NCI-H2227 (cell line): ENCODE results near the gene KIF26B.
A peak's percentile ranks its signal among the peaks of the same experiment; 100 is the strongest.

Source experiments
- DNase-seq: peaks from one replicate; lab custom pipeline; 2025; ENCODE audit not compliant: unreplicated experiment; lab: John Stamatoyannopoulos, UW

Gene KIF26B

GRCh38 chr1:245409341-245410195, 254.8 kb downstream of the KIF26B start:
- DNase-seq: no peak

GRCh38 chr1:245411245-245412036, 256.7 kb downstream of the KIF26B start:
- DNase-seq: no peak

- DNase-seq: peak; percentile 30
Measured at GRCh38 chr1:245412306-245412705, 257.5 kb downstream of the KIF26B start.

- no peak for DNase-seq
Measured at GRCh38 chr1:245416781-245417180, 262.0 kb downstream of the KIF26B start.

GRCh38 chr1:245418077-245418476, 263.3 kb downstream of the KIF26B start:
- DNase-seq: no peak

- peak; percentile 43 for DNase-seq
Measured at GRCh38 chr1:245419461-245419978, 264.7 kb downstream of the KIF26B start.

- no peak for DNase-seq
Measured at GRCh38 chr1:245419989-245420388, 265.2 kb downstream of the KIF26B start.

- DNase-seq: no peak
Measured at GRCh38 chr1:245420926-245421325, 266.1 kb downstream of the KIF26B start.

- no peak for DNase-seq
Measured at GRCh38 chr1:245428681-245429080, 273.9 kb downstream of the KIF26B start.

GRCh38 chr1:245431706-245432105, 276.9 kb downstream of the KIF26B start:
- no peak for DNase-seq

GRCh38 chr1:245432228-245432875, 277.6 kb downstream of the KIF26B start:
- DNase-seq: no peak

- DNase-seq: no peak
Measured at GRCh38 chr1:245433561-245433960, 278.8 kb downstream of the KIF26B start.

- DNase-seq: no peak
Measured at GRCh38 chr1:245434280-245434679, 279.5 kb downstream of the KIF26B start.

GRCh38 chr1:245436407-245436806, 281.6 kb downstream of the KIF26B start:
- DNase-seq: no peak

GRCh38 chr1:245437369-245438062, 282.7 kb downstream of the KIF26B start:
- DNase-seq: no peak

- DNase-seq: no peak
Measured at GRCh38 chr1:245440922-245441321, 286.1 kb downstream of the KIF26B start.

GRCh38 chr1:245441689-245442088, 286.9 kb downstream of the KIF26B start:
- DNase-seq: no peak

- DNase-seq: no peak
Measured at GRCh38 chr1:245444147-245444828, 289.5 kb downstream of the KIF26B start.

GRCh38 chr1:245444945-245445344, 290.2 kb downstream of the KIF26B start:
- DNase-seq: no peak

GRCh38 chr1:245448531-245448930, 293.7 kb downstream of the KIF26B start:
- no peak for DNase-seq
